Measurements from ENCODE around the gene PRKAG1.

The PRKAG1 gene

GRCh38 chr12:49040364-49040855, 21.8 kb upstream of the PRKAG1 start:
- Histone ChIP-seq H3K27me3 (replicated peaks) (no peaks in the 10 kb centered on the region), H3K36me3 (replicated peaks) (peaks cover 86% of the 10 kb centered on the region), H3K27ac (no peak overlapping the region), H3K4me3 (ENCODE audit: low read depth, low read length) (no peak overlapping the region)
- TF ChIP-seq CTCF (IDR thresholded peaks at IDR 0.05; ENCODE audit: low read depth, low read length, missing control alignments), result no peak
- in situ Hi-C loops (cut with HindIII; ENCODE audit: low pct_ligation_motif_present, low sequenced_read_pairs), result no loop called here
- no peak for DNase-seq

- Histone ChIP-seq H3K27me3 (replicated peaks) (no peaks in the 10 kb centered on the region), H3K27ac (no peak overlapping the region), H3K36me3 (replicated peaks) (peaks cover 84% of the 10 kb centered on the region), H3K4me3 (ENCODE audit: low read depth, low read length) (no peak overlapping the region)
- in situ Hi-C loops (cut with HindIII; ENCODE audit: low pct_ligation_motif_present, low sequenced_read_pairs), result no loop called here
- no peak for DNase-seq
- TF ChIP-seq CTCF (IDR thresholded peaks at IDR 0.05; ENCODE audit: low read depth, low read length, missing control alignments), result no peak
Measured at GRCh38 chr12:49039421-49040363, 21.1 kb upstream of the PRKAG1 start.

GRCh38 chr12:49038291-49038955, 19.8 kb upstream of the PRKAG1 start:
- H3K27me3 ChIP-seq (replicated peaks), result no peaks in the 10 kb centered on the region
- no peak overlapping the region for H3K27ac ChIP-seq
- DNase-seq, result no peak
- in situ Hi-C loops (cut with HindIII; ENCODE audit: low pct_ligation_motif_present, low sequenced_read_pairs), result no loop called here
- TF ChIP-seq CTCF (IDR thresholded peaks at IDR 0.05; ENCODE audit: low read depth, low read length, missing control alignments), result no peak
- peaks cover 83% of the 10 kb centered on the region for H3K36me3 ChIP-seq (replicated peaks)
- no peak overlapping the region for H3K4me3 ChIP-seq (ENCODE audit: low read depth, low read length)

- DNase-seq, result no peak
- Histone ChIP-seq H3K36me3 (replicated peaks) (peaks cover 83% of the 10 kb centered on the region), H3K27me3 (replicated peaks) (no peaks in the 10 kb centered on the region), H3K27ac (no peak overlapping the region), H3K4me3 (ENCODE audit: low read depth, low read length) (no peak overlapping the region)
- no peak for TF ChIP-seq CTCF (IDR thresholded peaks at IDR 0.05; ENCODE audit: low read depth, low read length, missing control alignments)
- in situ Hi-C loops (cut with HindIII; ENCODE audit: low pct_ligation_motif_present, low sequenced_read_pairs), result no loop called here
Measured at GRCh38 chr12:49037947-49038237, 19.3 kb upstream of the PRKAG1 start.

- DNase-seq, result no peak
- TF ChIP-seq CTCF (IDR thresholded peaks at IDR 0.05; ENCODE audit: low read depth, low read length, missing control alignments), result no peak
- Histone ChIP-seq H3K27ac (no peak overlapping the region), H3K36me3 (replicated peaks) (peaks cover 83% of the 10 kb centered on the region), H3K4me3 (ENCODE audit: low read depth, low read length) (no peak overlapping the region), H3K27me3 (replicated peaks) (no peaks in the 10 kb centered on the region)
- in situ Hi-C loops (cut with HindIII; ENCODE audit: low pct_ligation_motif_present, low sequenced_read_pairs), result no loop called here
Measured at GRCh38 chr12:49037111-49037946, 18.8 kb upstream of the PRKAG1 start.
